Fibroblast of mammary gland (primary cell): ENCODE results near the gene MIOX.

Source experiments
- DNase-seq: peaks from one replicate; pipeline ENCODE4 v3.0.0-alpha.2; 2010; ENCODE audit warnings: low read depth
- H3K4me3 ChIP-seq: 2 replicates; pipeline ENCODE4 v1.5.1; 2011; ENCODE audit warnings: low read depth, mild to moderate bottlenecking, low read length, moderate library complexity; ENCODE audit not compliant: control insufficient read depth
- TF ChIP-seq, protein P1 (sequence below): conservative IDR thresholded peaks from 2 replicates; pipeline ENCODE4 v1.5.1; 2011; ENCODE audit warnings: low read depth, low read length, inconsistent platforms; ENCODE audit not compliant: control insufficient read depth, insufficient read depth

Gene MIOX

DNA sequence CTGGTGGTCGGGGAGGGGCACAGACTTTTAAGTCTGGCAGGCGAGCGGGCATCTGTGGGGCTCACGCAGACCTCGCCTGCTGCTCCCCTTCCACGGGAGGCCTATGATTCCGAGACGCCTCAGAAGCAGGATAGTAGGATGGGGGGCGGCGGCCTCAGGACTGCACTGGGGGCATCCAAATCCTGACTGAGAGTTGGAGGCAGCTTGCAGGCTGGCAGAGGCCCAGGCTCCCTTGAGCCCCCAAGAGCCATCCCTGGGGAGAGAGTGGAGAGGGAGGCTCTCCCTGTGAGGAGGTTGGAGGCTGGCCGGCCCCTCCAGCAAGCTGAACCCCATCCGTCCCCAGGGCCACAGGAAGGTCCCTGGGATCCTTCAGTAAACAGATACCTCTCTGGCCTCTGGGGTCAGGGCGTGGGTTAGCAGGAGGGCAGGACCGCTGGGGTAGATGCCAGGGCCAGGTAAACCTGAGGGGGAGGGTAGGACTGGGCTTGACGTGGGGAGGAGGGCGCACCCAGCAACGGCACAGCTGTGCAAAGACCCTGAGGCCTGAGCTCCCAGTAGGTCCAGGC, 45.1 kb upstream of the MIOX start:
- TF ChIP-seq, protein P1, sequence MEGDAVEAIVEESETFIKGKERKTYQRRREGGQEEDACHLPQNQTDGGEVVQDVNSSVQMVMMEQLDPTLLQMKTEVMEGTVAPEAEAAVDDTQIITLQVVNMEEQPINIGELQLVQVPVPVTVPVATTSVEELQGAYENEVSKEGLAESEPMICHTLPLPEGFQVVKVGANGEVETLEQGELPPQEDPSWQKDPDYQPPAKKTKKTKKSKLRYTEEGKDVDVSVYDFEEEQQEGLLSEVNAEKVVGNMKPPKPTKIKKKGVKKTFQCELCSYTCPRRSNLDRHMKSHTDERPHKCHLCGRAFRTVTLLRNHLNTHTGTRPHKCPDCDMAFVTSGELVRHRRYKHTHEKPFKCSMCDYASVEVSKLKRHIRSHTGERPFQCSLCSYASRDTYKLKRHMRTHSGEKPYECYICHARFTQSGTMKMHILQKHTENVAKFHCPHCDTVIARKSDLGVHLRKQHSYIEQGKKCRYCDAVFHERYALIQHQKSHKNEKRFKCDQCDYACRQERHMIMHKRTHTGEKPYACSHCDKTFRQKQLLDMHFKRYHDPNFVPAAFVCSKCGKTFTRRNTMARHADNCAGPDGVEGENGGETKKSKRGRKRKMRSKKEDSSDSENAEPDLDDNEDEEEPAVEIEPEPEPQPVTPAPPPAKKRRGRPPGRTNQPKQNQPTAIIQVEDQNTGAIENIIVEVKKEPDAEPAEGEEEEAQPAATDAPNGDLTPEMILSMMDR = no peak
- DNase-seq = no peak
- H3K4me3 ChIP-seq = no peak overlapping the region

GRCh38 chr22:50443197-50443596, 43.5 kb upstream of the MIOX start:
- TF ChIP-seq, protein P1 = no peak
- no peak for DNase-seq
- H3K4me3 ChIP-seq = no peak overlapping the region

DNA sequence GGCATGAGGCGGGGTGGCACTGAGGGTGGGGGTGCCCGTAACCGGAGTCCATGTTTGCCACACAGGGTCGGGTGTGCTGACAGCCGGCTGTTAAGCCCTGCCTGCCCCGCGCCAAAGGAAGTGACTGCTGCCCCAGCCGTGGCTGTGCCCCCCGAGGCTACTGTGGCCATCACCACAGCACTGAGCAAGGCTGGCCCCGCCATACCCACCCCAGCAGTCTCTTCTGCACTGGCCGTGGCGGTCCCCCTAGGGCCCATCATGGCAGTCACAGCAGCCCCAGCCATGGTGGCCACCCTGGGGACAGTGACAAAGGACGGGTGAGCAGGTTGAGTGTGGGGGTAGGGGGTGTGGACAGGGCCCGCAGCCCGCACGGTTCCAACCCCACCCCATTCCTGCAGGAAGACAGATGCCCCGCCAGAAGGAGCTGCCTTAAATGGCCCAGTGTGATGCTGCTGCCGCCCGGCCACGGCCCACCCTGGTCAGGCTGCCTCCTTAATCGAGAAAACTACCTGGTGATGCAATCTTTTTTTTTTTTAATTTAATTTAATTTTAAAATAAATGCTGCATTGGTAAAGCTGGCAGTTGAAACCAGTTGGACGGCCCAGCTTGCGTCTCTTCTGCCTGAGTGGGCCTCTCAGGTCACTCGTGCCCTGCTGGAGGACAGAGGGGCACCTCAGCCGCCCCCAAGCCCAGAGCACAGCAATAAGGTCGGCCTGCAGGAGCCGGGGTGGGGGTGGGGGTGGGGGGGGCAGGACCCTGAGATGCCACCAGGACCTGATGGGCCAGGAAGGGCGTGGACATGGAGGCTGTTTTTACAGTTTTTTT, 42.6 kb upstream of the MIOX start:
- TF ChIP-seq, protein P1 = no peak
- no peak for DNase-seq
- no peak overlapping the region for H3K4me3 ChIP-seq

GRCh38 chr22:50444663-50445062, 42.0 kb upstream of the MIOX start:
- TF ChIP-seq, protein P1 = no peak
- peak; percentile 89 for DNase-seq
- no peak overlapping the region for H3K4me3 ChIP-seq

GRCh38 chr22:50445071-50445879, 41.4 kb upstream of the MIOX start:
- no peak for DNase-seq
- TF ChIP-seq, protein P1 = no peak
- no peak overlapping the region for H3K4me3 ChIP-seq

- TF ChIP-seq, protein P1 = no peak
- no peak for DNase-seq
- no peak overlapping the region for H3K4me3 ChIP-seq
These were observed 40.6 kb upstream of the MIOX start for GRCh38 chr22:50445880-50446707.
